ENCODE data around the gene TM4SF4. TPM values are rescaled to one million over a fixed set of nuclear protein-coding genes. Genes with fewer than 3 reads are reported as not detected.
A peak's percentile ranks its signal among the peaks of the same experiment; 100 is the strongest.

The TM4SF4 gene
- total RNA-seq, 1 donor from 2014 or later = not detected

DNA sequence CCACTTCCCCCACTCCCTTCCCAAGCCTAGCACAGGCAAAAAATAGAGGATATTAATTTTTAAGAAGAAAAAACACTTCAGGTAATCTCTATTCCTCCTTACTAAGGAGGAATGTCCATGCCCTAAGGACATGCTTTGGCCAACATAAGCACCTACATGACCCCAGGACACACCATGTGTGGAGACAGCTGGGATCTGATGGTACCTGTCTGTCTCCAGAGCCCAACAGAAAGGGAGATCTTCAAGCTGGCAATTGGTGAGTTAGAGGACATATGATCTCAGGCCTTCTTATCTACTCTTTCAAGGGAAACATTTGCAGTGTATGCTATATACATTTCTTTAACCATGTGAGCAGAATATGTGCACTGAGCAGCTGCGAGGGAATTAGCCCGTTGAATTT is 7.0 kb downstream of the TM4SF4 start:
- DNase-seq (ENCODE audit: low read depth in 2 of 2) = no peak

DNA sequence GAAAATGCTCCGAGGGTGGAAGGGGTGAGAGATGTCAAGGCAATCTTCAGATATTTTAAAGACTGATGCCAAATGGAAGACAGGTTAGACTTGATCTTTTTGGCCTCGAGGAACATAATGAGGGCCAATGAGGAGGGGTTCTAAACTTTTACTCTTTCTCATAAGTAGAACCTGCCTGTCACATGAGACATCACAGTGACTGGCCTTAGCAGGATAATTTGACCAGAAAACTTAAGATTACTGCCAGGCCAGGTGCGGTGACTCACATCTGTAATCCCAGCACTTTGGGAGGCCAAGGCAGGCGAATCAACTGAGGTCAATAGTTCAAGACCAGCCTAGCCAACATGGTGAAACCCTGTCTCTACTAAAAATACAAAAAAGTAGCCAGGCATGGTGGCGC is 12.2 kb downstream of the TM4SF4 start:
- no peak for DNase-seq (ENCODE audit: low read depth in 2 of 2)

DNA sequence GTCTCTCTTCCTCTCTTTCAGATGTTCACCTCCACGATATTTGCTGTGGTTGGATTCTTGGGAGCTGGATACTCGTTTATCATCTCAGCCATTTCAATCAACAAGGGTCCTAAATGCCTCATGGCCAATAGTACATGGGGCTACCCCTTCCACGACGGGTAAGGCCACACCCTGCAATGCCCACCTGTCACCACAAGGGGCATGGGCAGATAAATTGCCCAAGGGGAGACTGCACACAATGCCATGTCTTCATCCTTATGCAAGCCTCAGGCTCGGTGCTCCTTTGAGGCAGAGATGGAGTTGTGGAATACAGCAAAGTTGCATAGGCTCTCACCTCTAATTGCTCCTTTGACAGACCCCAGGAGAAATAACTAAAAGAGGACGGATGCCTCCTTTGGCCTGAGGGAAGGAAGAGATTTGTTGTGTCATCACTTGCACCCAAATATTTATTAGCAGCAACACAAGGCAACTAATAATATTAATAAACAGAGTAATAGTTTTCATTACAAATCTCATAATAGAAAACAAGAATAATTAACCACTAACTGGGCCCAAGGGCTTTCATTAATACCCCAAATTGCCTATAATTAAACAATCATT is 13.2 kb downstream of the TM4SF4 start:
- DNase-seq (ENCODE audit: low read depth in 2 of 2) = peak in 1 of 2 donors; percentile 17

GRCh38 chr3:149489060-149489690 is 14.7 kb downstream of the TM4SF4 start:
- peak in 1 of 2 donors; percentile 61 for DNase-seq (ENCODE audit: low read depth in 2 of 2)

DNA sequence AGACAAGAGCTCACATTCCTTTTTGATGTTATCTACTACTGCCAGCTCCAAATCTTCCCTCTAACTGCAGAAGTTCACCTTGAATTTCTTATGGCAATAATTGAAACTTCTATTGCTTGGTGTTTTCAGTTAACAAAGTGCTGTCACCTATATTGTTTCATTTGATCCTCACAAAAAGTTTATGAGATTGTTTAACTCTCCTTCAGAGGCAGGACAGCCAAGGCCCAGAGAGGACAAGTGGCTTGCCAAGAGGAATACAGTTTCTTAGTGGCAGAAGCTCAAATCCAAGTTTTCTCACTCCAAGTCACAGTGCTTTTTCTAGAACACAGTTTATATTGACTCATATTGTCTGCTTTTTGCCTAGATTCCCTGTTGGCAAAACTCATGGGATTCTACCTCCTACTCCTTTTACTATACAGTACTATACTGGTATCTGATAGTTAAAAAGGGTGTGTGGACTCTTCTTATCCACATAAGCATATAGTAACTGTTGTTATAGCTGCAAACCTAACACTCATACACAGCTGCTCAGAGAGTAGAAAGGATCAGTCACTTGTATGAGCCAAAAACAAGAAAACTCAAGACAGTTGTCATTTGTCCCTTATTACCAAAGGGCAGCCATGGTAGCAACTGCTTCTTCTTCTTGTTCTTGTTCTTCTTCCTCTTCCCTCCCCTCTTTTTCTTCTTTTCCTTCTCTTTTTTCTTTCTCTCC is 15.9 kb downstream of the TM4SF4 start:
- no peak for DNase-seq (ENCODE audit: low read depth in 2 of 2)

- DNase-seq (ENCODE audit: low read depth in 2 of 2) = no peak
Observed at GRCh38 chr3:149493315-149494021, 19.0 kb downstream of the TM4SF4 start.

- peak; percentile 58 to 77 for DNase-seq (ENCODE audit: low read depth in 2 of 2)
Observed at GRCh38 chr3:149494022-149494758, 19.7 kb downstream of the TM4SF4 start.

DNA sequence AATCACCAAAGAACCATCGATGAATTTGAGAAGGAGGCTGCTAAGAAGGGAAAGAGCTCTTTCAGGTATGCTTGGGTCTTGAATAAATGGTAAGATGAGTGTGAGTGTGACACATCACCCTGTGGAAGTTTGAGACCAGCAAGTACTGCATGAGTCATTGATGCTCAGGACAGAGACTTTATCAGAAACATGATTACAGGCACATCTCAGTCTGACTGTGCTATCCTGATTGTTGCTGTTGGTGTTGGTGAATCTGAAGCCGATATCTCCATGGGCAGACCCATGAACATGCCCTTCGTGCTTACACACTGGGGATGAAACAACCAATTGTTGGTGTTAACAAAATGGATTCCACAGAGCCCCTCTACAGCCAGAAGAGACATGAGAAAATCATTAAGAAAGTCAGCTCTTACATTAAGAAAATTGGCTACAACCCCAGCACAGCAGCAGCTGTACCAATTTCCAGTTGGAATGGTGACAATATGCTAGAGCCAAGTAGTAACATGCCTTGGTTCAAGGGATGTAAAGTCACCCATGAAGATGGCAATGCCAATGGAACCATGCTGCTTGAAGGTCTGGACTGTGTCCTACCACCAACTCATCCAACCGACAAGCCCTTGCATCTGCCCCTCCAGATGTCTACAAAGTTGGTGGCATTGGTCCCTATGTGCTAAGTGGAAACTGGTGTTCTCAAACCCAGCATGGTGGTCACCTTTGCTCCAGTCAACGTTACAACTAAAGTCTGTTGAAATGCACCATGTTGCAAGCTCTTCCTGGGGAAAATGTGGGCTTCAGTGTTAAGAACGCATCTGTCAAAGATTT is 20.5 kb downstream of the TM4SF4 start:
- DNase-seq (ENCODE audit: low read depth in 2 of 2) = peak in 1 of 2 donors; percentile 48

GRCh38 chr3:149495581-149496125 is 21.2 kb downstream of the TM4SF4 start:
- DNase-seq (ENCODE audit: low read depth in 2 of 2) = no peak

DNA sequence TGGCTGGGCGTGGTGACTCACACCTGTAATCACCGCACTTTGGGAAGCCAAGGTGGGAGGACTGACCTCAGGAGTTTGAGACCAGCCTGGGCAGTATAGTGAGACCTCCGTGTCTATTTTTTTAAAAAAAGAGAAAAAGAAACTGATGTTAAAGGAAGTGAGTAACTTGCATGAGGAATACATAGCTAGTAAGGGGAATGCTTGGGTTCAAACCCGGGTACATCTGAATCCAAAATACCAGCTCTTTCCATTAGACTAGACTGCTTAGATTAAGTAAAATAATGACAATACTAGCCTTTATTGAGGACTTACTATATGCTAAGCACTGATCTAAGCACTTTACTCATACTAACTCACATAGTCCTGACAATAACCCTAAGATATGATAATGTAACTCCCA is 22.4 kb downstream of the TM4SF4 start:
- no peak for DNase-seq (ENCODE audit: low read depth in 2 of 2)

GRCh38 chr3:149497966-149498670 is 23.6 kb downstream of the TM4SF4 start:
- no peak for DNase-seq (ENCODE audit: low read depth in 2 of 2)

GRCh38 chr3:149501524-149501923 is 27.0 kb downstream of the TM4SF4 start:
- no peak for DNase-seq (ENCODE audit: low read depth in 2 of 2)

GRCh38 chr3:149502438-149502837 is 27.9 kb downstream of the TM4SF4 start:
- no peak for DNase-seq (ENCODE audit: low read depth in 2 of 2)

DNA sequence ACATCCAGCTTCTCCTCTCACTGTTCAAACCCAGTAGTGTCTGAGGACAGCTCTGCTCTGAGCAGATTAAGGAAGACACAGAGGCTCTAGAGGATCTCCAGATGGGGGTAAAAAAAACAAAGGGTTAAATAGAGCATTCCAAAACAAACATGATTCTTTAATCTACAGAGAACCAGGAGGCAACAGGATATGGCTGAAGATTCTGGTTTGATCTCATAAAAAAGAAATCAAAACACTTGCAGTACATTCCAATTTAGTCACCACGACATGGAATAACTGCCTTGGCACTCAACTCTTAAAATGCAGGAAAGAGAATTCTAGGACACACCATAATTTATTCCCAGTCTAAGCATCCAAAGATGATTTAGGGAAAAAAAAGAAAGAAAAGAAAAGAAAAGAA is 32.0 kb downstream of the TM4SF4 start:
- peak in 1 of 2 donors; percentile 83 for DNase-seq (ENCODE audit: low read depth in 2 of 2)

- DNase-seq (ENCODE audit: low read depth in 2 of 2) = peak in 1 of 2 donors; percentile 48
Observed at GRCh38 chr3:149506965-149507364, 32.5 kb downstream of the TM4SF4 start.

DNA sequence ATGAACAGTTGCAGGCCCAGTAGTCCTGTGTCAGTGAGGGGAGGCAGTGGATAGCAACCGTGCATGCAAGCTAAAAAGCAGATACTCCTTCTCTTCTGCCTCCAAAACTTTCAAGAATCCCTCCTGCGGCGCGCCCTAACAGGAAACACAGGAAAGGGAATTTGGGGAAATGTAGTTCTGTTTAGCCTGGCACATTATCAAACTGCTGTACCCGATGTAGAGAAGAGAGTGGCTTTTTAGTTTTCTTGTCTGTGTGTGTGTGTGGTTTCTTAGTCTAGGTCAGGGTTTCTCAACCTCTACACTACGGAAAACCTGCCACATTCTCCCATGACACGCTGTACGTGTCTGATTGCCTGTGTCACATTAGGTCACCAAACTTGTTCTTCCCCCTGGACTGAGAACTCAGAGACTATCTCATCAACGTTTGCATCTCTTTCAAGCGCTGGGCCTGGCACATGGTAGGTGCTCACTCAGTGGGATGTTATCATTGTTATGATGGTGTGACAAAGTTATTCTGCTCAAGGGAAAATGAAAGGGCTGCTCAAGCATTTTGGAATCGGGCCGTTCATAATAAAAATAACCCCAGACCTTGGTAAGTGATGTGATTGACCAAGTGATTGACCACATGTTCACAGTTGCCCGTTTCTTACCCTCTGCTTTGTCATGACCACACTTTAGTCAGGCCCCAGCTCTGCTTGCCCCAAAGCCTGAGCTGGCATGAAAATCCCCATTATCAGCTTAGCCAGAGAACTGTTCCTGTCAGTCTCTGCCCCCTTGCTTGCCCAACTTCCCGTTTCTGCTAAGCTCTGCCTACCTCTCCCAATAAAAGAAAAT is 33.2 kb downstream of the TM4SF4 start:
- DNase-seq (ENCODE audit: low read depth in 2 of 2) = peak in 1 of 2 donors; percentile 60

DNA sequence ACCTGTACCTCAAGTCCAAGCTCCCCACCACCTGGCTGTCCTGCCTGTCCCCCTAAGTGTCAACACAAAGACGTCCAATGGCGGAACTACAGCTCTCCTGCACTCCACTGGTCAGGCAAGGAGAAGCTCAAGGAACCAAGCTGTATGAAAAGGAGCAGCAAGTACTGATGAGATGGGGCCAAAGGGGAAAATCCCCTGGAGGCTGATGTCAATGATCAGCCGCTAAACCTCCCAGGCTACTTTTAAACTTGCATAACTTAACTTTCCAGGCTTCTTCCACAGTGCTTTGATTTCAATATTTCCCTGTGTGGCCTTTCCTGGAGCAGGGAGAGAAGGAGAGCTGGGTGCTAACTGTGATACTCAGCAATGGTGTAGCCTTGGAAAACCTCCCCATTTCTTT is 35.0 kb downstream of the TM4SF4 start:
- no peak for DNase-seq (ENCODE audit: low read depth in 2 of 2)

- no peak for DNase-seq (ENCODE audit: low read depth in 2 of 2)
Observed at GRCh38 chr3:149510480-149510879, 36.0 kb downstream of the TM4SF4 start.
